GM10266 (cell line): ENCODE measurements around the gene TP53RK.

Experiments
- DNase-seq: peaks from one replicate; pipeline ENCODE4 v3.0.0; 2012; ENCODE audit errors: extremely low spot score
- TF ChIP-seq, protein P1 (sequence below): IDR thresholded peaks from 2 replicates; pipeline ENCODE4 v1.5.1; 2012; ENCODE audit warnings: mild to moderate bottlenecking, low read depth; ENCODE audit not compliant: control insufficient read depth, insufficient read depth; ENCODE audit errors: missing control alignments

The TP53RK gene

DNA sequence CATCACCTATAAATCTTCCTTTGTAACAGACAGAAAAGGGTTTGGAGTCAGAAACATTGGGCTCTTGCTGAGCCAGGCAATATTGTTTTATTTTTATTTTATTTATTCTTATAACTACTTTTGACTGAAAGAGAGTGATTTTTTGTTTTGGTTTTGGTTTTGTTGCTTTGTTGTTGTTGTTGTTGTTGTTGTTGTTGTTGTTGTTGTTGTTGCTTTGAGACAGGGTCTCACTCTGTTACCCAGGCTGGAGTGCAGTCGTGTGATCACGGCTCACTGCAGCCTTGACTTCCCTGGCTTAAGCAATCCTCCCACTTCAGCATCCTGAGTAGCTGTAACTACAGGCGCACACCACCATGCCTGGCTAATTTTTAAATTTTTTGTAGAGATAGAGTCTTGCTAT is 22.9 kb downstream of the TP53RK start:
- no peak for DNase-seq
- TF ChIP-seq, protein P1, sequence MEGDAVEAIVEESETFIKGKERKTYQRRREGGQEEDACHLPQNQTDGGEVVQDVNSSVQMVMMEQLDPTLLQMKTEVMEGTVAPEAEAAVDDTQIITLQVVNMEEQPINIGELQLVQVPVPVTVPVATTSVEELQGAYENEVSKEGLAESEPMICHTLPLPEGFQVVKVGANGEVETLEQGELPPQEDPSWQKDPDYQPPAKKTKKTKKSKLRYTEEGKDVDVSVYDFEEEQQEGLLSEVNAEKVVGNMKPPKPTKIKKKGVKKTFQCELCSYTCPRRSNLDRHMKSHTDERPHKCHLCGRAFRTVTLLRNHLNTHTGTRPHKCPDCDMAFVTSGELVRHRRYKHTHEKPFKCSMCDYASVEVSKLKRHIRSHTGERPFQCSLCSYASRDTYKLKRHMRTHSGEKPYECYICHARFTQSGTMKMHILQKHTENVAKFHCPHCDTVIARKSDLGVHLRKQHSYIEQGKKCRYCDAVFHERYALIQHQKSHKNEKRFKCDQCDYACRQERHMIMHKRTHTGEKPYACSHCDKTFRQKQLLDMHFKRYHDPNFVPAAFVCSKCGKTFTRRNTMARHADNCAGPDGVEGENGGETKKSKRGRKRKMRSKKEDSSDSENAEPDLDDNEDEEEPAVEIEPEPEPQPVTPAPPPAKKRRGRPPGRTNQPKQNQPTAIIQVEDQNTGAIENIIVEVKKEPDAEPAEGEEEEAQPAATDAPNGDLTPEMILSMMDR, result no peak

DNA sequence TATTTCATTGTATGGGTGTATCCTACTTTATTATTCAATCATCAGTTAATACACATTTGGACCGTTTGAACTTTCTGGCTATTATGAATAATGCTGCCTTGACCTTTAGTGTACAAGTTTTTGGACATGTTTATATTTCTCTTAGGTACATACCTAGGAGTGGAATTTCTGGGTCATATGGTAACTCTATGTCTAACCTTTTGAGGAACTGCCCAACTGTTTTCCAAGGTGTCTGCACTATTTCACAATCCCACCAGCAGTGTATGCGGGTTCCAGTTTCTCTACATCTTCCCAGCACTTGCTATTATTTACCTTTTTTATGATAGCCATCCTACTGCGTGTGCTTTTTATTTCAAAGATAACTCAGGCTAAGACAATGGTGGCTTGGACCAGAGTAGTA is 23.6 kb downstream of the TP53RK start:
- no peak for DNase-seq
- TF ChIP-seq, protein P1, result no peak

DNA sequence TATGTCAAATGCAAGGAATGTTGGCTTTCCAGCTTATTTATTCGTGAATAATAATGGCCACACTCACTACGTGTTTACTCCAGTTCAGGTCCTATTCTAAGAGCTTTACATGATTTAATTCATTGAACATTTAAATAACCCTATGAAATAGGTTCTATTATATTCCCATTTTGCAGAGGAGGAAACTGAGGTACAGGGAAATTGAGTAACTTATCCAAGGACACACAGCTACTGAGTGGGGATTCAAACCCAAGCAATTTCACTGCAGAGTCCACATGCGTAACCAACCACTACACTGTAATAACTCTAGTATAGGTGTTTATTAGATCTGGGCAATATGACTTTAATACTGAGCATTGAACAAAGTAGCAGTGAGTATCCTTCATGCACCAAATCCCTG is 25.7 kb downstream of the TP53RK start:
- DNase-seq, result no peak
- TF ChIP-seq, protein P1, result no peak

DNA sequence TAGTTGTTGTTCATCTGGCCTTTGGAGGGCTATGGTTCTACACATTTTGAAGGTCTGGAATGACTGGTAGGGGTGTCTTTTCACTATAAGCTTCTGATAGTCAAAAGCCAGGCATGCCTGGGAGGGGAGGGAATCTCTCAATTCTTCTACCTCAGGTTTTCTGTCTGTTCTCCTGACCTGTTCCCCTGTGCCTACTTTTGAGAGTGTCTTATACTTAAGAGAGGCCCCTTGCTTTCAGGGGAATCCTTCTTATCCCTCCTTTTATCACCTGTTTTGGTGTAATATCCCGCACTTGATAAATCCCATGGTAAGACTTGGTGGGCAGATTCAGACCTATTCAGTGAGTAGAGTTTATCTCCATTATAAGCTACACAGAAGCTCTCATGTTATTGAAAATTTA is 27.6 kb downstream of the TP53RK start:
- DNase-seq, result no peak
- TF ChIP-seq, protein P1, result no peak

DNA sequence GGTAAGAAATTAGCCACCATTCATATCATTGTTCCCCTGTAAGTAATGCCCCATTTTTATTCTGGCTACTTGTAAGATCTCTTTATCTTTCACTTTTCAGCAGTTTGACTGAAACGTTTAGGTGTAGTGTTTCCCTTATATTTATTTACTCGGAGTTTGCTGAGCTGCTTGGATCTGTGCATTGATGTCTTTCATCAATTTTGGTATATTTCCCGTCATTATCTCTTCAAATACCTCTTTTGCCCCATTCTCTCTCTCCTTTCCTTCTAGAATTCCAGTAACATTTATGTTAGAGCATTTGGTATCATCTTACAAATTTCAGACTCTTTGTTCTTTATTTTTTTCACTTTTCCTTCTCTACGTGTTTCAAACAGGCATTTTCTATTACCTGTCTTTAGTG is 28.8 kb downstream of the TP53RK start:
- TF ChIP-seq, protein P1, result no peak
- no peak for DNase-seq

DNA sequence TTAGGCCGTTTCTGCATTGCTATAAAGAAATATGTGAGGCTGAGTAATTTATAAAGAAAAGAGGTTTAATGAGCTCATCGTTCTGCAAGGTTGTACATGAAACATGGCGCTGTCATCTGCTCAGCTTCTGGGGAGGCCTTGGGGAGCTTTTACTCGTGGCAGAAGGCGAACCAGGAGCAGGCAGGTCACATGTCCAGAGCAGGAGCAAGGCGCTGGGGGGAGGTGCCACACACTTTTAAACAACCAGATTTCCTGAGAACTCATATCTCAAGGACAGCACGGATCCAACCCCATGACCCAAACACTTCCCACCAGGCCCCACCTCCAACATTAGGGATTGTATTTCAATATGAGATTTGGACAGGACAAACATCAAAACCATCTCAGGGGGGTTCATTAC is 31.6 kb downstream of the TP53RK start:
- DNase-seq, result no peak
- TF ChIP-seq, protein P1, result no peak

DNA sequence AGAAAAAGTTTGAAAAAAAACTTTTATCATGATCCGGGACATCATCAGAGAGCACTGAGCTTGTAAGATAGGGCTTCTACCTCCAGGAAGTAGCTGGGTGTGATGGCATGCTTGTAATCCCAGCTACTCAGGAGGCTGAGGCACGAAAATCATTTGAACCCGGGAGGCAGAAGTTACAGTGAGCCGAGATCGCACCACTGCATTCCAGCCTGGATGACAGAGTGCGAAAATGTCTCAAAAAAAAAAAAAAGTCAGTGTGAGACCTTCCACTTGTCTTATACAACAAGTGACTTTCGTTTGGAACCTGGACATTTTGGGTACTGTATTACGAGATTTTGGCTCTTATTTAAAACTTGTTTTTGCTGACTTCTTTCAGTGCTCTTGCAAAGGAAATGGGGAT is 32.1 kb downstream of the TP53RK start:
- TF ChIP-seq, protein P1, result no peak
- no peak for DNase-seq
